ENCODE results near the gene RPL32. TPM values are rescaled to one million over a fixed set of nuclear protein-coding genes. Genes with fewer than 3 reads are reported as not detected.
A peak's percentile ranks its signal among the peaks of the same experiment; 100 is the strongest.

RPL32 gene
- total RNA-seq, result 960 to 1,087 TPM (median 972 TPM) in 3 replicates
- long read RNA-seq, transcript RPL32-202 (3 exons, 1,734 nt), result minor isoform, 8 of 523 reads
- long read RNA-seq, transcript RPL32-204 (4 exons, 2,117 nt), result major isoform, 495 of 523 reads
- long read RNA-seq, transcript RPL32-206 (4 exons, 620 nt), result minor isoform, 5 of 523 reads
- long read RNA-seq, partial matches to known transcripts, result 6 of 523 reads
- long read RNA-seq, other reads (novel, unspliced or antisense), result 4 of 523 reads

DNA sequence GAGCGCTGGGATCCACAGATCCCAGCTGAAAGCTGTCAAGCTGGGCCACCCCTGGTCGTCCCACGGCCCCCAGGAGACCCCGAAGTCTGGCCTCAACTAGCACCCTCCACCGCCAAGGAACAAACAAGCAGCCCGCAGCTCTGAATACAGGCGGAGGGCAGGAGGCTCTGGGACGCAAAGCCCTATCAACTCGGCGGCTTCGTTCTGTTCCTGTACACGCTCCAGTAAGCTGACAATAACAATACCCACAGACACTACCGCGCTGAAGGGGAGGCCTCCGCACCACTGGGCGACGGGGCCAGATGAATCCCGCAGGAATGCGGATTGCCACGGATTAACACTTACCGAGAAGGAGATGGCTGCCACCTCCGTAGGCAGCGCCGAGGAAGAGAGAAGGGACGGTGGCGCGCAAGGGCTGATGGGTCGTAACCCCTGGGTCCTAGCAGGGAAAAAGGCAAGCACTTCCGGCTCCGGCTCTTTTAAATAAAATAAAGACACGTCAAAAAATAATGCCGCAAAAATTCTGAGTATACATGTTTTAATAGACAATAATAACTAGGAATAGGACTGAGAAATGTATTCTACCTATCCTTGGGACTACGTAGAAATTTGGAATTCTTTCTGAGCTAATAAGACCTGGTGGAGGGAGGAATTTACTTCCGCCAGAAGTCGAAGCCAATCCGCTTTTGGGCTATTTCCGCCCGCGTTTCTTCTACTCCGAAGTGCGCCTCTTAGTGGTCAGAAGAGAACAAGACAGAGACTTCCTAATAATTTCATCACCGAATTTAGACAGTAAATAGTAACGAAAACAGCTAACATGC, at the start of gene RPL32:
TSS of gene RPL32 (minus strand) at position 417 of the 821 bp plus-strand sequence. CDS start 1,328 bp downstream, outside the sequence.
- peak within 1 kb of the TSS; percentile 94 for H3K4me3 Mint-ChIP-seq (ENCODE audit: unreplicated experiment)
- H3K4me1 Mint-ChIP-seq (ENCODE audit: low read depth), result peaks cover 51% of the 10 kb centered on the region
- peak within 1 kb of the TSS; percentile 97 for H3K27ac Mint-ChIP-seq (ENCODE audit: unreplicated experiment)
- TF ChIP-seq, protein P1, sequence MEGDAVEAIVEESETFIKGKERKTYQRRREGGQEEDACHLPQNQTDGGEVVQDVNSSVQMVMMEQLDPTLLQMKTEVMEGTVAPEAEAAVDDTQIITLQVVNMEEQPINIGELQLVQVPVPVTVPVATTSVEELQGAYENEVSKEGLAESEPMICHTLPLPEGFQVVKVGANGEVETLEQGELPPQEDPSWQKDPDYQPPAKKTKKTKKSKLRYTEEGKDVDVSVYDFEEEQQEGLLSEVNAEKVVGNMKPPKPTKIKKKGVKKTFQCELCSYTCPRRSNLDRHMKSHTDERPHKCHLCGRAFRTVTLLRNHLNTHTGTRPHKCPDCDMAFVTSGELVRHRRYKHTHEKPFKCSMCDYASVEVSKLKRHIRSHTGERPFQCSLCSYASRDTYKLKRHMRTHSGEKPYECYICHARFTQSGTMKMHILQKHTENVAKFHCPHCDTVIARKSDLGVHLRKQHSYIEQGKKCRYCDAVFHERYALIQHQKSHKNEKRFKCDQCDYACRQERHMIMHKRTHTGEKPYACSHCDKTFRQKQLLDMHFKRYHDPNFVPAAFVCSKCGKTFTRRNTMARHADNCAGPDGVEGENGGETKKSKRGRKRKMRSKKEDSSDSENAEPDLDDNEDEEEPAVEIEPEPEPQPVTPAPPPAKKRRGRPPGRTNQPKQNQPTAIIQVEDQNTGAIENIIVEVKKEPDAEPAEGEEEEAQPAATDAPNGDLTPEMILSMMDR (IDR thresholded peaks at IDR 0.05), result peak; percentile 89
- DNase-seq (ENCODE audit: low spot score), result no peak
- H3K9me3 Mint-ChIP-seq (ENCODE audit: low read depth), result no peaks in the 10 kb centered on the region
- no peaks in the 10 kb centered on the region for H3K27me3 Mint-ChIP-seq (ENCODE audit: low read depth)
- peaks cover 24% of the 10 kb centered on the region for H3K36me3 Mint-ChIP-seq (ENCODE audit: low read depth)

GRCh38 chr3:12890610-12891390, 49.4 kb upstream of the RPL32 start:
- TF ChIP-seq, protein P1 (IDR thresholded peaks at IDR 0.05), result no peak
- H3K27me3 Mint-ChIP-seq (ENCODE audit: low read depth), result peaks cover 38% of the 10 kb centered on the region
- no peaks in the 10 kb centered on the region for H3K36me3 Mint-ChIP-seq (ENCODE audit: low read depth)
- DNase-seq (ENCODE audit: low spot score), result no peak
- H3K4me3 Mint-ChIP-seq (ENCODE audit: unreplicated experiment), result no peak overlapping the region
- H3K9me3 Mint-ChIP-seq (ENCODE audit: low read depth), result no peaks in the 10 kb centered on the region
- H3K4me1 Mint-ChIP-seq (ENCODE audit: low read depth), result peaks cover 8% of the 10 kb centered on the region
- H3K27ac Mint-ChIP-seq (ENCODE audit: unreplicated experiment), result no peak overlapping the region

DNA sequence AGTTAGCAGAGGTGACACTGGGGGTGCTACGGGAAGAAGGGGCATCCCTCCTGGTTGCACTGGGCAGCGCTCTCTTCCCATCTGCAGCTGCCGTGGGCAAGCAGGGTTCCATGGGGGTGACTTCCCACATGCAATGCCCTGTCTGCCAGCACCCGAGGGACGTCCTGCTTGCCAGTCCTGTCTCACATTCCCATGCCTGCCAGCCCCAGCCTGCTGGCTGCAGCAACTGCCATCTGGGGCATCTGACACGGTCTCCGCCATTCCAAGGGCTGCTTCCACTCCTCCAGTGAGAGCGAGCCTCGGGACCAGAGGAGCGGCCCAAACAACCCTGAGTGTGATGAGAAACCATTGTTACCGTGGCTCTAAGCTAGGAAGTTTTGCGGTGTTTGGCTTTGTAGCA, 45.4 kb upstream of the RPL32 start:
- DNase-seq (ENCODE audit: low spot score), result no peak
- TF ChIP-seq, protein P1 (IDR thresholded peaks at IDR 0.05), result no peak

DNA sequence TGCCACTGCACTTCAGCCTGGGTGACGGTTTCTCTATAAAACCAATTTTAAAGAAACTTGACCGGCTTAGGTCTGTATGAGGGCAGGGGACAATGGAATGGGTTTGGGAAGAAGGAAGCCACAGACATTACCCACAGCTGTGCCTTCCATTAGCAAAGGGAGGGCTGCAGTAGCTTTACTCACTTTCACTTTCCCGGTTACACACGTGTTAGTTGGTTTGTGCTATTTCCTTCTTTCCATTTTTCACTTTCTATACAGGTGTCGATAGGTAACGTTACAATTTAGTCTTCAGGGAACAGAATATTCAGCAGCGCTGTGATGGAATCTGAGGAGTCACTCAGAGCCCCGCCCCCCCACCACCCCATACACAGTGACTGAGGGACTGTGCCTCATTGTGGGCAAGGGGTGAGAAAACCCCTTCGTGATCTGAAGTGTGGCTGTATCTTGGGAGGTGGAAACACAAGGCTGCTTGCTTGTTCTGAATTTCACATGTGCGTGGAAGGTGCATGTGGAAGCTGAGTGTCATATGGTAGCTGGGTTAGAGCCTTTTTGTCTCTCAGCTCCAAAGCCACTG, 44.8 kb upstream of the RPL32 start:
- Mint-ChIP-seq H3K36me3 (ENCODE audit: low read depth) (no peaks in the 10 kb centered on the region), H3K27ac (ENCODE audit: unreplicated experiment) (no peak overlapping the region), H3K27me3 (ENCODE audit: low read depth) (peaks cover 35% of the 10 kb centered on the region), H3K4me3 (ENCODE audit: unreplicated experiment) (no peak overlapping the region), H3K9me3 (ENCODE audit: low read depth) (no peaks in the 10 kb centered on the region), H3K4me1 (ENCODE audit: low read depth) (no peaks in the 10 kb centered on the region)
- TF ChIP-seq, protein P1 (IDR thresholded peaks at IDR 0.05), result no peak
- DNase-seq (ENCODE audit: low spot score), result no peak

More for the DNA sequence above, 45.4 kb upstream of the RPL32 start:
- Mint-ChIP-seq H3K27ac (ENCODE audit: unreplicated experiment) (no peak overlapping the region), H3K9me3 (ENCODE audit: low read depth) (no peaks in the 10 kb centered on the region), H3K4me3 (ENCODE audit: unreplicated experiment) (no peak overlapping the region), H3K27me3 (ENCODE audit: low read depth) (peaks cover 36% of the 10 kb centered on the region), H3K4me1 (ENCODE audit: low read depth) (peaks cover under 1% of the 10 kb centered on the region), H3K36me3 (ENCODE audit: low read depth) (no peaks in the 10 kb centered on the region)

DNA sequence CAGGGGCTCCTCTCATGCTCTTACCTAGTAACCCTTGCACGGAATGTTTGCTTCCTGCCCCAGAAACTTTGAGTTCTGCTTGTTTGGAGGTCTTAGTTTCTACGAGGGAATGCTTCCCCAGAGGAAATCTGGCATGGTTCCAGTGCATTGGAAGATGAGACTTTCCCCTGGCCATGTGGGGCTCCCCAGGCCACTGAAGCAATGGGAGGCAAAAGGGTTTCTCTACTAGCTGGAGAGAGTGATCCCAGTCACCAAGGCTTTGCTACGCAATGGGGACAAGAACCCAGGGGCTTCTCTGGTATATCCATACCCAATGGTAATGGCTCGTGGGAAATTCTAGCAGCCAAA, 44.2 kb upstream of the RPL32 start:
- H3K4me3 Mint-ChIP-seq (ENCODE audit: unreplicated experiment), result no peak overlapping the region
- H3K36me3 Mint-ChIP-seq (ENCODE audit: low read depth), result no peaks in the 10 kb centered on the region
- TF ChIP-seq, protein P1 (IDR thresholded peaks at IDR 0.05), result no peak
- H3K4me1 Mint-ChIP-seq (ENCODE audit: low read depth), result no peaks in the 10 kb centered on the region
- H3K27ac Mint-ChIP-seq (ENCODE audit: unreplicated experiment), result no peak overlapping the region
- H3K9me3 Mint-ChIP-seq (ENCODE audit: low read depth), result no peaks in the 10 kb centered on the region
- peaks cover 32% of the 10 kb centered on the region for H3K27me3 Mint-ChIP-seq (ENCODE audit: low read depth)
- no peak for DNase-seq (ENCODE audit: low spot score)
